Muscle of back (tissue), 13 donors: ENCODE measurements around the gene TBL1XR1. TPM values are rescaled to one million over a fixed set of nuclear protein-coding genes. Genes with fewer than 3 reads are reported as not detected.

Source experiments
- DNase-seq, 3 donors: peaks; one replicate each; pipeline versions ENCODE4 v3.0.0 to v3.0.0-alpha.2; 2013
- long read RNA-seq, 9 donors: transcript quantifications; one replicate each; lab custom pipeline, GENCODE V29; 2026
- polyA plus RNA-seq, 10 donors: library from polyadenylated mRNA; unstranded; fragments of 120-200 nt; gene quantifications; one replicate each; pipeline ENCODE4 v1.2.1, GENCODE V29; 2013; ENCODE audit not compliant: insufficient read length in 10 of 10

The TBL1XR1 gene
- polyA plus RNA-seq: 10 to 100 TPM; 51.7 to 89.0 (median 71.1) TPM
- long read RNA-seq, donor 1, full-length matches to known transcripts: 4 of 4 reads
- long read RNA-seq, donor 1, partial matches to known transcripts: 0 of 4 reads
- long read RNA-seq, donor 1, other reads (novel, unspliced or antisense): 0 of 4 reads
- long read RNA-seq, donor 2, full-length matches to known transcripts: 2 of 2 reads
- long read RNA-seq, donor 2, partial matches to known transcripts: 0 of 2 reads
- long read RNA-seq, donor 2, other reads (novel, unspliced or antisense): 0 of 2 reads
- long read RNA-seq, donor 3: 0 reads
- long read RNA-seq, donor 4, full-length matches to known transcripts: 3 of 3 reads
- long read RNA-seq, donor 4, partial matches to known transcripts: 0 of 3 reads
- long read RNA-seq, donor 4, other reads (novel, unspliced or antisense): 0 of 3 reads
- long read RNA-seq, donor 5, full-length matches to known transcripts: 4 of 4 reads
- long read RNA-seq, donor 5, partial matches to known transcripts: 0 of 4 reads
- long read RNA-seq, donor 5, other reads (novel, unspliced or antisense): 0 of 4 reads
- long read RNA-seq, donor 6, full-length matches to known transcripts: 3 of 3 reads
- long read RNA-seq, donor 6, partial matches to known transcripts: 0 of 3 reads
- long read RNA-seq, donor 6, other reads (novel, unspliced or antisense): 0 of 3 reads
- long read RNA-seq, donor 7, full-length matches to known transcripts: 5 of 5 reads
- long read RNA-seq, donor 7, partial matches to known transcripts: 0 of 5 reads
- long read RNA-seq, donor 7, other reads (novel, unspliced or antisense): 0 of 5 reads
- long read RNA-seq, donor 8, full-length matches to known transcripts: 3 of 3 reads
- long read RNA-seq, donor 8, partial matches to known transcripts: 0 of 3 reads
- long read RNA-seq, donor 8, other reads (novel, unspliced or antisense): 0 of 3 reads
- long read RNA-seq, donor 9: 0 reads

DNA sequence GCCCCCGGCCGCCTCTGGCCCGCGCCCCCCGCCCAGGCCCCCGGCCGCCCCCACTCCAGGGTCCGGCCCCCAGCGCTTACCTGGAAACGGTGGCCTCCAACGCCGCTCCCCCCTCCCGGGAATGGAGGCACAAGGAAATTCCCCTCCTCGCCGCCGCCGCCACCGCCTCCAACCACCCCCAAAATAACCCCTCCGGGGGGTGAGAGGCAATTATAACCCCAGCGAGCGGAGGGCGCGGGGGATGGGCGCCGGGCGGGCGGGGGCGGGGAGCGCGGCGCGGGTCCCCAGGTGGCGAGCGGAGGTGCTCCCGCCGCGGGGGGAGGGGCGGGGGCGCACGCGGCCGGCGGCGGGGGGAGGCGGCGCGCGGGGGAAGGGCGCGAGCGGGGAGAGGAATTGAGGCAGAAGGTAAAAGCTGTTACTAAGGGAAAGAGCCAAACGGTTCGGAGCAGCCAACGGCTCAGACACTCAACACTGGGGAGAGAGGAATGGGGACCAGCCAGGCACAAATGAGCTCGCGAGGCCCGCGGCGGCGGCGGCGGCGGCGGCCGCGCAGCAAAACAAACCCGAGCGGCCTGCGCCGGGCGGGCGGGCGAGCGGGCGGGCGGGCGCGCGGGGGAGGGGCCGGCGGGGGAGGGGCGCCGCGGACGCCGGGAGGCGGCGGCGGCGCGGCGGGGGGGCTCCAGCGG is at the start of gene TBL1XR1:
Gene TBL1XR1, minus strand, starts transcription at position 442 of the 686 bp plus-strand sequence. CDS start 132,505 bp downstream, outside the sequence.
- peak; percentile 96 to 98 (median 97) for DNase-seq

DNA sequence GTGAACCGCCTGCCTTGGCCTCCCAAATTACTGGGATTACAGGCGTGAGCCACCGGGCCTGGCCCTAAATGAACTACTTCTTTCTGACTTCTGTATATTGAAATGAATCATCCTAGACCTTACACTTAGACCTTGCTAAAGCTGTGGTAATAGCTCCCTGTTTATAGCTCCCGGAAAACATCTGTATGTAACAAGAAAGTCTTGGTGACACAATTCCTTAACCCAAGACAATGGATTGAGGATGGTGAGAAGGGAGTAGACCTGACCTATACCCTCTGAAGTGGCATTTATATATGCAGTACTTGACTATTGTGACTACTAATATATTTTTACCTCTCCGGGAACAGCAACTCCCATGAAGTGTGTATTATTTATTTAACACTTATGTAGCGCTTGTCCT is 48.0 kb upstream of the TBL1XR1 start:
- DNase-seq: no peak

DNA sequence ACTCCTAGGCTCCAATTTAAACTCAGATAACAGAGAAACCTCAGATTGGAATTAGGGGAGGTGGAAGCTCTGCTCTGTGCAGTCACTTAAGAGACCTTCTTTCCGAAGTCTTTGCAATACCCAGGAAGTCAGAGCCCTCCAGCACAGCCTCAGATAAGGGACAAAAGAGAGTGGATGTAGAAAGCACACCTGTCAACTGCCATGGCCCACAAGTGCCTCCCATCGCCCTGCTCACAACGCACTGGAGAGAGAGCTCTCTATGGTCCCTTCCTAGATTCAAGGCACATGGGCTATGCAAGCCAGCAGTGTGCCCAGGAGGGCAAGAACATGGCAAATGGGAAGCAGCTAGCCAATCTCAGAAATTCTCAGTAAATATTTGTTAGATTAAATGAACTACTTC is 47.3 kb upstream of the TBL1XR1 start:
- DNase-seq: no peak

DNA sequence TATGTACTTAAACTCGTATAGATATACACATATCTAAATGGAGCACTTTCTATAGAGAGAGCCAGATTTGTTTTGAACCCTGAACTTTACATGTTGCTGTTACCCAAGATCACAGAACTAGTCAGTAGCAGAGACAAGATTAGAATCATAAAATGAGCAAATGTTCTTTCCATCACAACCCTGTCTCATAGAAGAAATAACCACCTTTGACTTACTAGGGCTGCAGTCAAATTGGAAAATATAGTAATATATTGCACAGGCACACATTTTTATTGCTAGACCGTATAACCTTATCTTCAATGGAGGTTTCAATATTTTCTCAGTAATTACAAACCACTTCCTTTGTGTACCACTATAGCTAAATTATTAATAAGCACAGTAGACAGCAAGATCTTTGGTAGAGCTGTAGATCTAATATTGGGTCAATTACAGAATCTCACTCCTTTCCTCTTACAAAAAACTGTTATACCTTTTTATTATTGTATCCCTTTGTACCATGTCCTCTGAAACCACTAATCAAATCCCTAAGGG is 41.5 kb upstream of the TBL1XR1 start:
- DNase-seq: no peak

DNA sequence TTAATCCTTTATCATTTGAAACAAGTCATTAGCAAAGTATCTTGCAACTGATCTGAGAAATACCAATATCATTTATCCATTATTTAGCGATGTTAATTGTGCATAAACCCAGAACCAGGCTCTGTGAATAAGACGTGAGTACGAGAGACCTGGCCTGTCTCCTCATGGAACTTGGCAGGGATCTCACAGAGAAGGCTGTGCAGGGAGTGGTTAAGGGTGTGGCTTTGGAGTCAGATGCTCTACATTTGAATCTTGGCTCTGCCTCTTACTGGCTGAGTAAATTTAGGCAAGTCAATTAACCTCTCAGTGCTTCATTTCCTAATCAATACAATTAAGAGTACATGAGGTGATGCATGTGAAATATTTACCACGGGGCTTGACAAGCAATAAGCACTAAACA is 39.9 kb upstream of the TBL1XR1 start:
- no peak for DNase-seq

DNA sequence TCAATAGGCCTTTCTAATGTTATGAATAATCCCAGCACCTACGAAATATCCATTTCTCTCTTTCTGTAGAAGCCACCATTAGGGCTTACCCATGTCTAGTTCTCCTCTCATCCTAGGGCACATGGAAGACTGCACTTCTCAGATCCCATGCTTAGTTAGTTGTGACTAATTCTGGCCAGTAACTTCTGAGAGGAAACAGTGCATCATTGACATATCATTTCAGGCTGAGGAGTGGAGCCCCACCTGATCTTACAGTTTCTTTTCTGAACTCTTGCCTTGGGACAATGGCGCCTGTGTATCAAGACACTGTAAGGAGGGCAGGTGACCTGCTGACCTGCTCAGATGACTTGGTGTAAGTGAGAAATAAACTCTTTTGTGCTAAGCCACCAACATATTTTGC is 39.4 kb upstream of the TBL1XR1 start:
- DNase-seq: no peak

DNA sequence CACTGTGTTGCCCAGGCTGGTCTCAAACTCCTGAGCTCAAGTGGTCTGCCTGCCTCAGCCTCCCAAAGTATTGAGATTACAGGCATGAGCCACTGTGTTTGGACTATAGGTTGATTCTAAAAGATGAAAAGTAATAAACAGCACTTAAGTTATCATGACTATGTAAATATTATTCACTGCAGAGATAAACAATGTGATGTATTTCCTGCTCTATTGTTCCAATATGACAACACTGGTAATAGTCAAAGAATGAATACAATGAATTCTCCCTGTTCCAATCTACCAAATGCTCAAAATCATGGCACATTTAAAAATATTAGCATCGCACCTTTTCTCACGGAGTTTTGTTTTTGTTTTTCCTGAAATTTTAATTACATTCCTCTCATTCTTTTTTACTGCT is 36.8 kb upstream of the TBL1XR1 start:
- DNase-seq: no peak

DNA sequence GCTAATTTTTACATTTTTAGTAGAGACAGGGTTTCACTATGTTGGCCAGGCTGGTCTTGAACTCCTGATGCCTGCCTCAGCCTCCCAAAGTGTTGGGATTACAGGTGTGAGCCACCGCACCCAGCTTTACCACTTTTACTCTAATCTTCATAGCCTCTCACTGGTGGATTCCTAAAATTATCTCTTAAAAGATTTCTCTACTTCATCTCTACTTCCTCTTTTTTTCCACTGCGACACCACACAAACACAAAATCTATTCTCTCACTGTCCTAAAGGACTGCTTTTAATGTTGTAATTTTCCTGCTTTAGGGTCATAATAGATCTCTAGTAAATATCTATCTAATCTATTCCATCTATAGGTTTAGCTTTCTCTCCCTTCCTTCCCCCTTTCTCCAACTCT is 34.0 kb upstream of the TBL1XR1 start:
- no peak for DNase-seq

DNA sequence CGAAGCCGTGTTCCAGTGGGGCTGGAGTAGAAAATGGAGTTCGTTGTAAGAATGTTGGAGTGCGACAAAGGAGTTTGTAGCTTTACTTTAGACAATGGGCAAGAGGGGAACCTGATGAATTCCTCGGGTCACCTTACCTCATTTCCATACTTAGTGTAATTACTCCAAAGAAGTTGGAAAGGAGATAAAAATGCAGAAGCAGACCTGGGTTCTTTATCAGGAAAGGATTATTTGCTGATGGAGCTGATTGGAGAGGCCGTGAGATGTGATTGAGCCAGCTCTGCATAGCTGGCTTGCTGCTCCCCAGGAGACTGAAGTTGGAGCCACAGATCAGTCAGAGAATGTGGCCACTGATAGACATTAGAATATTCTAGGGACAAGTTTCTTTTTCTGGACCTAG is 33.4 kb upstream of the TBL1XR1 start:
- DNase-seq: no peak

DNA sequence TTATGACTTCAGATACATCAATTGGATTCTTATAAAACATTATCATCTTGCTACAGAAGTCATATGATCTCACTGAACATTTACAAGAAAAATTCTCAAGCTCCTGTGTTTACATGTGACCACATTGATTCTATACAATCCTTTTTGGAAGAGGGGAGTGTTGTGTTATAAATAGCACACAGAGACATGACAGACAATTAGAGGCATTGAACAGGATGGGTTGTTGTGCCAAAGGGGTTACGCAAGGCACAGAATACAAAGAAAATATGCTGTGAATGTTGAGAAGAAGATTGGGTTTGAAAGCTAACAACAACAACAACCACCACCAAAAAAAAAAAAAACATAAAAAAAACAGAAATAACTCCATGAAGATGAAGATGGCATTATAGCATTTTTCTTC is 32.5 kb upstream of the TBL1XR1 start:
- DNase-seq: no peak

DNA sequence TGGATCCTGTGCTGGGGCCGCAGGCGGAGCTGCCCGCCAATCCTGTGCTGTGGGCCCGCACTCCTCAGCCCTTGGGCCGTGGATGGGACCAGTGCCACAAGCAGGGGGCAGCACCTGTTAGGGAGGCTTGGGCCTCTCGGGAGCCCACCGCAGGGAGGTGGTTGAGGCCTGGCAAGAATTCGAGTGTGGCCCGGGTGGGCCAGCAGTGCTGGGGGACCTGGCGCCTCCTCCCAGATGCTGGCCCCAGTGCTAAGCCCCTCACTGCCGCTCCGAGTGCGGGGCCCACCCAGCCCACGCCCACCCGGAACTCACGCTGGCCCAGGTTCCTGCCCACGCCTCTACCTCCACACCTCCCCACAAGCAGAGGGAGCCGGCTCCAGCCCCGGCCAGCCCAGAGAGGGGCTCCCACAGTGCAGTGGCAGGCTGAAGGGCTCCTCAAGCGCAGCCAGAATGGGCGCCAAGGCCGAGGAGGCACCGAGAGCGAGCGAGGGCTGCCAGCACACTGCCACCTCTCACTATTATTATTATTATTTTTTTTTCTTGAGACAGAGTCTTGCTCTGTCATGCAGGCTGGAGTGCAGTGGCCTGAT is 31.4 kb upstream of the TBL1XR1 start:
- DNase-seq: no peak

DNA sequence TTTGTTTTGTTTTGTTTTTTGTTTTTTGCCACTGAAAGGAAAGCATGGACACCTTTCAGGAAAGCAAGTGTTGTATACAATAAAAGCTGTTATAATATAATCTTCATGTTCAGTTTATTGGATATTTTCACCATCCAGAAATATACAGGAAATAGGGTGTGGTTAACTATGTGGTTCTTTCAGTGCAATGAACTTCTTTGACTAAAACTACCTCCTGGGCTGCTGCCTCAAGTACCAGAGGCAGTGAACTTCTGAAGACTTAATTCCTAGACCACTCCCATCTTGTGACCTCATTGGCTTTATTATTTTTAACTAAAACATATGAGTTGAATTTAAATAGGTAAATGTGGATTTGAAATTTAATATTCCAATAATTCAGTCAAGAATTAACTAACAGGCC is 27.1 kb upstream of the TBL1XR1 start:
- no peak for DNase-seq

DNA sequence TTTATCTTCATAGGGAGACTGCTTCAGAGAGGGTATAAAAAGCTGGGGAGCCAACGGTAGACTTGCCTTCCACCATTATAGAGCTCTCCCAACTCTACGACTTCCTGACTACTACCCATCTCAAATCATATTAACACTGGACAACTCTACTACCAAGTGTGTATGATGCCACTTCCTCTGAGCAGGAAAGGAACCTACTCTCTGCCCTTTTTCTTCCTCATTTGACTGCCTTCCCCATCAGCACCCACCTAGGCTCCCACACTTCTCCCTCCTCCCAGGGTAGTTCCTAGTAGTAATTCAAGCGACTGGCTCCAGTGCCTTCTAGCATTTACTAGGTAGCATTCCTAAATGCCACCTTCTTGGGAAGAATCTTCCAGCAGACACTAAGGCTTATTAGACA is 24.5 kb upstream of the TBL1XR1 start:
- DNase-seq: no peak

DNA sequence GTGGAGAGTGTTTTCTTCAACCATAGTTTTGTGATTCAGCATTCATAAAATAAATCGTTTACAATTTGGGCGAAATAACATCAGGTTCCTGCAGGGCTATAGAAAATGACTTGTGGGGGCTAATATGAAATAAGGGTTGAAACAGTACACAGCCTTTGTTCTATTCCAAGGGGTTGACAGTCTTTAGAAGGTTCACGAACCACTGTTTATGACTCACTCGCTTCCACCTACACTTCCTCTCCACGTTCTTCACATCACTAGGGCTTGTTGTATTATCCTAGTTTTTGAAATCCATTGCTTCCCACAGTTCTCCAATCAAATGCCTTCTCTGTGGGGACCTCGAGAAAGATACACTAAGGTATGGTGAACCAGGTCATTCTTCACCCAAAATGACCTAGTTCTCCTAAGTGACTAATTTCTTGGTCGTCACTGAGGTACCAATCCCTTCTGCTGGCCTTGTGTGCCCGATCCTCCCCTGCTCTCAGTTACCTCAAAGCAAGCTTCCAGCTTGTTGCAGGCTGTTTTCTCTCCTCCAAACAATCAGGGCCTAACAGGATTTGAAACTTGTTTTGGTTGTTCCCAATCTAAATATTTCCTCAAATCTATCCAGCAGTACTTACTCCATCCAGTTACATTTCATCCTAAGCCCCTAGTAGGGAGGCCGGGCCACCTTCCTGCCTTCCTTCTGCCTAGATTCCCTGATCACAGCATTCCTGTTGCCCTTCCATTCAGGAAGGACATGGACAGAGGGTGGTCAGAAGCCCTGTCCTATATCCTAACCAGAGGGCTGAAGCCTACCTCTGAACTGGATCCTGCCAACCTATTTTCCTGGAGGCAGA is 23.1 kb upstream of the TBL1XR1 start:
- DNase-seq: no peak

DNA sequence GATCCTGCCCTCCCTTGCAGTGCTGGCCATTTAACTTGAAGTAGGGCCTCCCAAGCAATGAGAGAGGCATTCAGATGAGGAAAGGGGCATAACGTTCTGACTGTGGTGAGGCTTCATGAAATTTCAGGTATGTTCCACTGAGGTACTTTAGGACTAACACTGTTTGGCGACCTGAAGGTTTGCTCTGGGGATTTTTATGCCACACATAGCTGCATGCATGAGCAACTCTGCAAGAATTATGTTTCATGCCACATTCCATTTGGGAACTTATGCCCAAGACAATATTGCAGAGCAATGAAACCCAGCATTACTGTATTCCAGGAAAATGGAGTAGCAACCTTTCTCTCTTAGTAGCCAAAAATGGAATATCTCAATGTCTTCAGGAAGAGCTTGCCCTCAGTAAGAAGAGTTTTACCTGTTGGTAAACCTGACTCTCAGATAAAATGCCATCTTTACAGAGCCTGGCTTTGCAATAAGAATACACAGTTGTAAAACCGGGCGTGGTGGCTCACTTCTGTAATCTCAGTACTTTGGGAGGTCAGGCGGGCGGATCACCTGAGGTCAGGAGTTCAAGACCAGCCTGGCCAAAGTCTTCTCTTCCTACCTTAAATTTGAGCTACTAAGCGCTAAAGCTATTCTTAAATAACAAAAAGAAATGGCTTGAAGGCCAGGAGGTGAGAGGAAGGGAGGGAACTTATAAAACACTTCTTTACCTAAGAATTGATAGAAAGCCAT is 16.7 kb upstream of the TBL1XR1 start:
- DNase-seq: no peak

DNA sequence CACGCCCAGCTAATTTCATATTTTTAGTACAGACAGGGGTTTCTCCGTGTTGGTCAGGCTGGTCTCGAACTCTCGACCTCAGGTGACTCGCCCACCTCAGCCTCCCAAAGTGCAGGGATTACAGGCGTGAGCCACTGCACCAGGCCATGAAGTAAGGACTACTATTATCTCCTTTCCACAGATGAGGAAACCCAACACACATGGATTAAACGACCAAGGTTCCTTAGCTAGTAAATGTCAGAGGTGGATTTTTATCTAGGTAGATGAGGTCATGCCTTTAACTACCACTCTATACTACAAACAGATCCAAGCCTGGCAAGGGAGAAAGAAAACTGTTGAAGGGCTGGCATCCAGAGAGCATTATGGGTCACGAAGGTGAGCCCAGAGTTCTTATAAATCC is 15.5 kb upstream of the TBL1XR1 start:
- DNase-seq: no peak

DNA sequence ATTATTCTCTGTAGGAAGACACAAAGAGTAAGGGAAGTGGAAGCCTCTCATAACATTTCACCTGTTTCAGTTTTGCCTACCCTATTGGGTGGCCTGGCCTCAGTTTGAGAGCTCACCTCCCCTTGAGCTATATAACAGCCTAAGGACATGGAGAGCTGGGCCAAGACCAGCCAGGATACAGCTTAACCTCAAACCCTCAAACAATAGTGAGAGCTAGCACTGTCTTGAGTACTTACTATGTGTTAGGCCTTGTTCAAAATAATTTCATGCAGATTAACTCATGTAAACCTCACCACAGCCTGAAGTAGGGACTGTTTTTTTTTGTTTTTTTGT is 15.0 kb upstream of the TBL1XR1 start:
- DNase-seq: no peak

DNA sequence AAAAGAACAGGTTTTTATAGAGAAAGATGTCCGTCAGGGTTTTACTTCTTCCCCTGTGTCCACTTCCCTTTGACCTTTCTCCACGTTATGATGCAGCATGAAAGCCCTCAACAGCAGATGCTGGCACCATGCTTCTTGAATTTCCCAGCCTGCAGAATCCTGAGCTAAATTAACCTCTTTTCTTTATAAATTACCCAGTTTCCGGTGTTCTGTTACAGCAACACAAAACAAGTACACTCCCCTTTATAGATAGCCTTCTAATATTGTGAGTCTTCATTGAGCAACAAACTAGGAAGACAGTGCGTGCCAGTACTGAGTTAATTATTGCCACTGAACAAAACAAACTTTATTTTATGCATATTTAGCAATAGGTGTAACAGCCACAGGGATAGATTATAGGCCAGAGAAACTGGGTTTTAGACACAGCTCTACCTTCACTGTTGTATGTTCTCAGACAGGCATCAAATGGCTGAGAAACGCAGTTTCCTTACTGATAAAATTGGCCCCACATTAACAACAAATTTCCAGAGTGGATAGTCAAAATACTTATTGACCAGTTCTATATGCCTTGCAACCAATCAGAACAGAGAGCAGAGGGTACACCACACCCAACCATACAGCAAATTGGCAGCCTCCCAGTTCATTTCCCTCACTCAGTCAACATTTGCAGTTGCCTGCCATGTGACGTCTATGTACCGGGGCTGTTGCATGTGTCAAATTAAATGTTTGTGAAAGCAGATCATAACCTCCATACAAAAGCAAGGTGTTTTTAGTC is 14.4 kb upstream of the TBL1XR1 start:
- DNase-seq: no peak
